NCI-H2171 treated with DMSO at 0.1 percent for 48 hours (cell line): Measurements from ENCODE around the gene BZW1.
A peak's percentile ranks its signal among the peaks of the same experiment; 100 is the strongest.
"Not testable (repeated sequence)": the region's sequence is repeated elsewhere in the genome, so short reads cannot be mapped to it uniquely, and the experiment has no call there.

ENCODE experiments used
- DNase-seq: peaks from one replicate; lab custom pipeline; 2025; lab: John Stamatoyannopoulos, UW

The BZW1 gene

DNA sequence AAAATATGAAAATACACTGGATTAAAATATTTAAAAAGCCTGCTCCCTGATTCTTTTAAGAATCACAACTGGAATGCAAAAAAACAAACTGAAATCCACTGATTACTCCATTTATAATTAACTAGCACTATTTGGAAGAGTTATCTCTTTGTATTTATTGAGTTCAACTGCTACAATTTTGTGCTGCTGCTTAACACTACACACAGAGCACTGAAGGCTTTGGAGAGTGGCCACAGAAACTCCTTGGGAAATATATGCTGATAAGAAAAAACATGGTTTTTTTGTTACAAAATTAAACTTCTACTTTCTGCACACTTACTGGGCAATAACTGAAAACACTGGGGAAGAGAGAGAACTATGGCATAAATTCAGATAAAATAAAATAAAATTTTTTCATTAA lies 19.8 kb upstream of the BZW1 start:
- DNase-seq = no peak

GRCh38 chr2:200794143-200794542 lies 17.6 kb upstream of the BZW1 start:
- no peak for DNase-seq

DNA sequence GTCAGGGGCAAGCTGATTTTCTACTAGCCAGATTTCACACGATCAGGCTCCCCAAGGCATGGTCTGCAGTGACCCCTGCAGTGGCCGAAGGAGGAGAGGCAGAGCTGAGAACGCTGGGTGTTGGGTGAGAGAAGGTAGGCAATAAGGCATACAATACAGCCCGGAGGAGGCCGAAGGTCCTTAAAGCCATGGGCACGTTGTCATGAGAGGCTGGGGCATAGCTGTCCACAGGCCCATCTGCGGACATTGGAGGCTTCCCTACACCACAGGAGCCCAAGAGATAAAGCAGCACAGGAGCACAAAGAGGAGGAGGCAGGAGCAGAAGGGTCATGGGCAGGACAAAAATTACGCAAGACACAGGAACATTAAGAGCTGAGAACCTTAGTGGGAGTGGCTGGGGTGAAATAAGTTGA lies 16.7 kb upstream of the BZW1 start:
- DNase-seq = no peak

GRCh38 chr2:200796561-200796960 lies 15.1 kb upstream of the BZW1 start:
- no peak for DNase-seq

DNA sequence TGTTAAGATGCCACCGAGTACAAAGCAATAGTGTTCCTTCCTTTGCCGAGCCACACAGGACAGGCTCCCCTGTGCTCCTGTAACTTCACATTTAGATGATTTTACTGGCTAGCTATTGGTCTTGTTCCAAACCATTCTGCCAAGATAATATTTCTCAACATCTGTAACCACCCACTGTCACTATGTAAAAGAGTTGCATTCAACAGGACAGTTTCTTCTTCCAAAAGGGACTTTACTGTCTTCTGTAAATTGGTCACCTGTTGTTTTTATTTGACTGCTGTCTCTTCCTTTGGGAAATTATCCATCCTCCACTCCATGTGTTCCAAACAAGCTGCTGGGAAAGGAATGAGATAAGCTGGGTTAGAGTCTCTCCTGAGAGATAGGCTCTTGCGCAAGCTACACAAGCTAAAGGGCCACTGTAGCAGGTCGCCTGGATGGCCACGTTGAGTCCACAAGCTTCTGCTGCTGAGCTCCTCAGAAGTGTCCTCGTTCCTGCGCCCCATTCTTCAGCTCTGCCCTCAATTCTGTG lies 14.4 kb upstream of the BZW1 start:
- no peak for DNase-seq

DNA sequence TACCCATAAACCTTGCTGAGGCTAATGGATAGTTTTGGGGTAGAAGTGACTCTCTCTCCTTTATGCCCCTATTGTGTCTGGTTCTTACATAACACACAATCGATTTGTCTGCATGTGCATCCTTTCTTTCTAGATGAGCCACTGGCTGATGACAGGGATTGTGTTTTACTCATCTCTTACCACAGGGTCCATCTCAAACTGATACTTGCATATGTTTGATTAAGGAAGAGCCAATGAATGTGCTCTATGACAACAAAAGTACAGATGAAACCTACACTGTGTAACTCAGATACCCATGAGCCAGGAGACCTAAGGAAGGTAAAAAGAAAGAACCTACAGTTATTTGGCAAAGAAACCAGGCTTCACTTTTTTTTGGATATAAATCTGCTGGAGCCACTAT lies 13.2 kb upstream of the BZW1 start:
- DNase-seq = no peak

GRCh38 chr2:200800458-200800857 lies 11.3 kb upstream of the BZW1 start:
- DNase-seq = no peak

- not testable (repeated sequence) for DNase-seq
Observed at GRCh38 chr2:200801431-200801830, 10.3 kb upstream of the BZW1 start.

DNA sequence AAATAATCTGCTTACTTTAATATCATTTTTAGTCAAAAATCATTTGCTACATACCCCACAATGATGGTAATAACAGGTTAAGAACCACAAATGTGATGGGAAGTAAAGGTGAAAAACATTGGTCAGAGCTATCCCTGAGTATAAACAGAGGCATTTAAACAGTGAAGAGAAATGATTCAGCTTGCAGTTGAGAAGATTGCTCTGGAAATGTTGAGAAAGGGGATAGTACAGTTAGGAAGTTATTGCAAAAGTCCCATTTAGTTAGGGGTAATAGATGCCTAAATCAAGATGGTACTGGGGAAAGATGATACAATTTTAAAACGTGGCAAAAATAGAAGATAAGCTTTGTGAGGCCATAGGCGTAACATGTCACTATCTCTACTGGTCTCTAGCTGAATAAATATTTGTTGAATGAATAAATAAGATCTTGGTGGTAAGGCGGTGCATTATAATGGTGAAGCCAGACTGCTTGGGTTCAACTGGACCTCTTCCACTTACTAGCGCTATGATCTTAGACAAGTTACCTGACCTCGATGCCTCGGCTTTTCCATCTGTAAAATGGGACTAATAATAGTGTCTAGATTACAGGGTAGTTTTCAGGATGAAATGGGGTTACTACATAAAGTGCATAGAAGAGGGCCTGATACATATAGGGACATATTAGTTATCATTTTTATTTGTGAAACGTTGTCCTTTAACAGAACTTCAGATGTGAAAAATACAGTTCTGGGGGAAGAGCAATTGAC lies 2.0 kb upstream of the BZW1 start:
- no peak for DNase-seq

- DNase-seq = no peak
Observed at GRCh38 chr2:200810252-200810997, 1.3 kb upstream of the BZW1 start.

GRCh38 chr2:200810998-200811332 lies 745 bp upstream of the BZW1 start:
- no peak for DNase-seq

DNA sequence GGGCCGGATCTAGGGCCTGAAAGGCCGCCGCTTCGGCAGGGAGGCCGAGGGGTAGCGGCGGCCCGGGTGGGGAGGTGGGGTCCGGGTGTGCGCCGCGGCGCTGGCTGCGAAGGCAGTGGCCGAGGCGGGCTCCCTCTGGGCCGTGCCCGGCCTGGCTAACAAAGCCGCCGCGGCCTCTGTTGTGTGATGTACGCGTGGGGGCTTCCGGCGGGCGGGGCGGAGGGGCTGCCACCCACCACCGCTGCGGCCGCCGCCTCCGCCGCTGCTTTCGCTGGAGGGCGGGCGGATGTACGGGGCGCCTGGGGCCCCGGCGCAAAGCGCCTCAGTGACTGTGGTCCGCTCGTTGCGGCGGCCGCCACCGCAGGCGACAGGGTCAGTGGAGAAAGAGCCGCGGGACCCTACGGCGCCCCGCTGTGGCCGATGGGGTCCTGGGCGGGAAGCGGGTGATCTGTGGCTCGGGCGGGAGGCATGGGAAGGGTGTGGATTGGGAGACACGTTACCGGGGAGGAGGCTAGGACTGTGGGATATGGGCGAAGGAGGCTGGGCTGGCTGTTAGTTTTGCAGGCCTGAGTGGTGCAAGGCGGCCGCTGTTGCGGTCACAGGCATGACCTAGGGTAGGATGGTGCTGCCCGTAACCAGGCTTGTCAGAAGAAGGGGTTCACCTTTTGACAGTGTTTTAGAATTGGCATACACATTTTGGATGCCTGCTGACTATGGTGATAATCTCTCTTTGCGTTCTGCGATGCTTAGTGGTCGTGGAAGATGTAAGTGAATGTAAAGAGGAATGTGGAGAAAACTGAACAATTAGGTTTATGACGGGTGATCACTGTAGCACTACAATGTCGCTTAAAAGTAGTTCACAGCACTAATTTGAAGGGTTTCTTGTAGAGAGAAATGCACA lies 662 bp downstream of the BZW1 start:
- peak; percentile 38 for DNase-seq

DNA sequence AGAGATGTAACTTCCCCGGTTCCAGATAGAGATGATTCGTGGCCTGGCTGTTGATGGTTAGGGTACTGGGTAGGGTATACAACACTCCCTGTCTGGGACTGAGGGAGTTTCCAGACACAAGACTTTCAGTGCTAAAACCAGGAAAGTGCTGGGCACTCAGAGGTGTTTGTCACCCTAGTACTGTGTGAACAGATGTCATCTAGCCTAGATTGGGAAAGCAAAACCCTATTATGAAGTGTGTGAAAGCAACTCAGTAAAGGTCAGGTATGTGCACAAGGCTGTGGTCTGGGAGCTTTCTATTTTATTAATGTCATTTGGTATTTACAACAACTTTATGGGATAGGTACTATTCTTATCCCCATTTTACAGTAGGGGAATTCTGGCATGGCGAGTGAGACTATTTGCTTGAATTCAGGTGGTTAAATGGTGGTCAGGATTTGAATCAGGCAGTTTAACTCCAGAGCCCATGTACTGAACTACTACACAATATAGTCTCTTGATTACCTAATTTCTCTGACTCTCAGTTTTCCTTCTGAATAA lies 2.6 kb downstream of the BZW1 start:
- DNase-seq = no peak

DNA sequence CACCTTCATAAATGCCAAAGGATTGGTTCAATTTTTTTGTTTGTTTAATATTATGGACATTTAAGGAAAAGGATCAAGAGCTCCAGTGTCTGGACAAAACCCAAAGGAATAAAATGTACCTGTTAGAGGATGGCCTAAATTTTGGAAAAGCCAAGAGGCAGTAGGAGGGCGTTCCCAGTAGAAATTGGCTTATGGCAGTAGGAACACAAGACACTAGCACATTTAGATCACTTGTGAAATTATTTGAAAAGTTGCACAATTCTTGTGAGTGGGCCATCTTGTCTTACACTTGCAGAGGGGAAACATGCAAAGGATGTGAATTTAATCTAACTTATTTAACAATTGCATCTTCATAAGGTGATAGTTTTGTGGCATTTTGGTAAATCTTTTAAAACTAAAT lies 3.2 kb downstream of the BZW1 start:
- no peak for DNase-seq

DNA sequence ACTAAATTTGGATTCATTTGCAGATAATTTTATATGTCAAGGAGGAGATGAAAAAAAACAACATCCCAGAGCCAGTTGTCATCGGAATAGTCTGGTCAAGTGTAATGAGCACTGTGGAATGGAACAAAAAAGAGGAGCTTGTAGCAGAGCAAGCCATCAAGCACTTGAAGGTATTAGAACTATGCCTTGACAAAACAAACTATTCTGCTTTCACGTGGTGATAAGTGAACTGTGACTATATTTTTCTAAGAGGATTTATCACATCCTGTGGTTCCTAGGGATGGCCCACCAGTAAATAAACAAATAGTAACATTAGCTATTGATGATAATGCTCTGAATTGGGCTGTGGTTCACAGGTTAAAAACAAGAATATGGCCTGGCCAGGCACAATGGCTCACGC lies 7.0 kb downstream of the BZW1 start:
- DNase-seq = not testable (repeated sequence)

- DNase-seq = no peak
Observed at GRCh38 chr2:200820573-200821234, 9.0 kb downstream of the BZW1 start.

DNA sequence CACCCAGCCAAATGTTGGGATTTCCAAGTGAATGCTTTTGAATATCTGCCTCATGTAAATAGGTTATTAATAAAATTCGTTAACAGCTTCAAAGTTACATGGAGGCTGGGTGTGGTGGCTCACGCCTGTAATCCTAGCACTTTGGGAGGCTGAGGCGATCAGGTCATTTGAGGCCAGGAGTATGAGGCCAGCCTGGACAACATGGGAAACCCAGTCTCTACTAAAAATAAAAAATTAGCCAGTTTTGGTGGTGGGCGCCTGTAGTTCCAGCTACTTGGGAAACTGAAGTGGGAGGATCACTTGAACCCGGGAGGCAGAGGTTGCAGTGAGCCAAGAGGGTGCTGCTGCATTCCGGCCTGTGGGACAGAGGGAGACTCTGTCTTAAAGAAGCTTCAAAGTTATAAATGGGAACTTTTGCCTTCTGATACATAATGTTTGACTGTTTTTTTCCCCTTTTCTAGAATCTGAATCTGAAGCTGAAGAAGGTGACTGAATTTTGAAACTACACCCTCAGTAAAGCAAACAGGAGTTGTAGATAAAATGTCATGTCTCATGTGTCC lies 10.1 kb downstream of the BZW1 start:
- DNase-seq = no peak

- no peak for DNase-seq
Observed at GRCh38 chr2:200828104-200828503, 16.4 kb downstream of the BZW1 start.

DNA sequence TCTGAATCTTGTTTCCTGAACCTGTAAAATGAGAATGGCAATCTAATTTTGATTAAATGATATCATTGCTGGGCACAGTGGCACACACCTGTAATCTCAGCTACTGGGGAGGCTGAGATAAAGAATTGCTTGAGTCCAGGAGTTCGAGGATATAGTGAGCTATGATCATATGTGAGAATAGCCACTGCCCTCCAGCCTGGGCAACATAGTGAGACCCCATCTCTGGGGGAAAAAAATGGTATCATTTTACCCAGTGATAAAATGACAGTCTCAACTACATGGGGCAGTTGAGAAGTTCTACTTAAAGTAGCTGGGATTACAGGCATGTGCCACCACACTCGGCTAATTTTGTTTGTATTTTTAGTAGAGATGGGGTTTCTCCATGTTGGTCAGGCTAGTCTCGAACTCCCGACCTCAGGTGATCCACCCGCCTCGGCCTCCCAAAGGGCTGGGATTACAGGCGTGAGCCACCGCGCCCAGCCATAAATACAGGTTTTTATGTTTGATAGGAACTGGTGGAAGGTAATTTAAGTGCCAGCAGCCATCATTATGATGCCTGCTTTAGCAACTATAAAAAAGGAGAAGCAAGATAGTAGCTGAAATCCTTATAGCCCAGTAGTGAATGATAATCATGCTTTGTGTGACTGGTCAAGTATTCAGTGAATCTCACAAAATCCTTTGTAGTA lies 17.0 kb downstream of the BZW1 start:
- no peak for DNase-seq

- DNase-seq = no peak
Observed at GRCh38 chr2:200829258-200829655, 17.5 kb downstream of the BZW1 start.

DNA sequence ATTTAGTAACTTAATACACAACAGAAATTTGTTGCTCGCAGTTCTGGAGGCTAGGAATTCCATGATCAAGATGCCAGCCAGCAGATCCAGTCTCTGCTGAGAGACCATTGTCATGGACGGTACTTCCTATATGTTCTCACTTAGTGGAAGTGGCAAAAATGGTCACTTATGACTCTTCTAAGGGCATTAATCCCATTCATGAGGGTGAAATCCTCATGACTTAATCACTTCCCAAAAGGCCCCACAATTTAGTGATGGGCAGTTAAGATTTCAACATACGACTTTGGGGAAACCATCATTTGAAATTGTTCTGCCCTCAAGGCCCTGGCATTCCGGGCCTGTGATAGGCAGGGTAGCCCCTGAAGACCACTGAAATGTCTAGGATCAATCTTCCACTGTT lies 23.0 kb downstream of the BZW1 start:
- DNase-seq = no peak
